NCI-H146 treated with DMSO at 0.1 percent for 48 hours (cell line): ENCODE data around the gene CD36.
A peak's percentile ranks its signal among the peaks of the same experiment; 100 is the strongest.

Experiments used
- DNase-seq: peaks from one replicate; lab custom pipeline; 2025; ENCODE audit not compliant: unreplicated experiment; lab: John Stamatoyannopoulos, UW

The CD36 gene

GRCh38 chr7:80686576-80686975 is 48.1 kb downstream of the CD36 start:
- DNase-seq: no peak

GRCh38 chr7:80699045-80699638 is 60.7 kb downstream of the CD36 start:
- peak; percentile 24 for DNase-seq

- DNase-seq: no peak
These were observed 61.3 kb downstream of the CD36 start for GRCh38 chr7:80699721-80700256.

- no peak for DNase-seq
These were observed 64.8 kb downstream of the CD36 start for GRCh38 chr7:80703272-80703671.

GRCh38 chr7:80705130-80705781 is 66.8 kb downstream of the CD36 start:
- no peak for DNase-seq

- DNase-seq: no peak
These were observed 68.9 kb downstream of the CD36 start for GRCh38 chr7:80707318-80707717.

- no peak for DNase-seq
These were observed 69.7 kb downstream of the CD36 start for GRCh38 chr7:80708123-80708522.

- DNase-seq: no peak
These were observed 73.1 kb downstream of the CD36 start for GRCh38 chr7:80711531-80711930.

GRCh38 chr7:80719261-80719660 is 80.8 kb downstream of the CD36 start:
- no peak for DNase-seq

- DNase-seq: no peak
These were observed 81.7 kb downstream of the CD36 start for GRCh38 chr7:80720146-80720545.

GRCh38 chr7:80721883-80722615 is 83.6 kb downstream of the CD36 start:
- no peak for DNase-seq

- DNase-seq: no peak
These were observed 84.3 kb downstream of the CD36 start for GRCh38 chr7:80722616-80723195.

- DNase-seq: peak; percentile 7
These were observed 85.9 kb downstream of the CD36 start for GRCh38 chr7:80724249-80724871.

GRCh38 chr7:80725181-80725611 is 86.8 kb downstream of the CD36 start:
- DNase-seq: no peak
